PC-9 (cell line): Measurements from ENCODE around the gene YAP1. TPM values are rescaled to one million over a fixed set of nuclear protein-coding genes. Genes with fewer than 3 reads are reported as not detected.

Source experiments
- BruUV-seq: library from RNA; stranded (reverse); fragments of 400-500 nt; replicated peaks from 2 replicates; lab custom pipeline; 2021; lab: Mats Ljungman, UMichigan
- CTCF ChIA-PET: fragments of 300-600 bp; sonication (Branson Sonifier 250); formaldehyde crosslinking; loops from one replicate; lab custom pipeline; 2022; ENCODE audit warnings: antibody characterized with exemption; lab: Charles Lee
- POLR2A ChIA-PET: fragments of 300-600 bp; sonication (Branson Sonifier 250); formaldehyde crosslinking; loops from one replicate; lab custom pipeline; 2022; ENCODE audit warnings: antibody characterized with exemption; ENCODE audit not compliant: unreplicated experiment; lab: Charles Lee
- DNase-seq, 2 experiments: peaks; one replicate each; pipeline versions ENCODE4 v3.0.0 to v3.0.0-alpha.2; 2015 to 2022; ENCODE audit warnings: mixed read lengths in 1 of 2
- H2AFZ ChIP-seq: fragments of 200-600 bp; sonication (generic); 2 replicates; pipeline ENCODE4 v1.8.1; 2017; ENCODE audit warnings: antibody characterized with exemption
- H3F3A ChIP-seq: fragments of 200-600 bp; sonication (generic); 2 replicates; pipeline ENCODE4 v1.8.1; 2017; ENCODE audit warnings: antibody characterized with exemption, mild to moderate bottlenecking, low read depth; ENCODE audit not compliant: insufficient read depth
- H3K27ac ChIP-seq: fragments of 200-600 bp; sonication (generic); 2 replicates; pipeline ENCODE4 v1.6.1; 2016; ENCODE audit warnings: mixed run types
- H3K27me3 ChIP-seq: fragments of 200-600 bp; sonication (generic); 2 replicates; pipeline ENCODE4 v1.6.1; 2016; ENCODE audit warnings: low read depth, mixed run types; ENCODE audit not compliant: insufficient read depth
- H3K36me3 ChIP-seq: fragments of 200-600 bp; sonication (generic); 2 replicates; pipeline ENCODE4 v1.6.1; 2016; ENCODE audit warnings: low read depth, mixed run types
- H3K4me1 ChIP-seq: fragments of 200-600 bp; sonication (generic); replicated peaks from 2 replicates; pipeline ENCODE4 v1.6.1; 2016; ENCODE audit warnings: mixed run types; ENCODE audit not compliant: insufficient read depth
- H3K4me2 ChIP-seq: fragments of 200-600 bp; sonication (generic); 2 replicates; pipeline ENCODE4 v1.6.1; 2017; ENCODE audit warnings: mixed run types
- H3K4me3 ChIP-seq: fragments of 200-600 bp; sonication (generic); 2 replicates; pipeline ENCODE4 v1.6.1; 2016; ENCODE audit warnings: mixed run types
- H3K79me2 ChIP-seq: fragments of 200-600 bp; sonication (generic); 2 replicates; pipeline ENCODE4 v1.6.1; 2017; ENCODE audit warnings: low read depth, mixed run types
- H3K9me2 ChIP-seq: fragments of 200-600 bp; sonication (generic); 2 replicates; pipeline ENCODE4 v1.8.1; 2017; ENCODE audit warnings: mild to moderate bottlenecking; ENCODE audit not compliant: insufficient read depth
- H3K9me3 ChIP-seq: fragments of 200-600 bp; sonication (generic); 2 replicates; pipeline ENCODE4 v1.8.1; 2016; ENCODE audit warnings: low read depth; ENCODE audit not compliant: insufficient read depth
- H4K20me1 ChIP-seq: fragments of 200-600 bp; sonication (generic); 2 replicates; pipeline ENCODE4 v1.8.1; 2017; ENCODE audit not compliant: insufficient read depth
- CTCF ChIP-seq: fragments of 200-600 bp; sonication (generic); conservative IDR thresholded peaks from 2 replicates; pipeline ENCODE4 v1.6.1; 2017; ENCODE audit warnings: mixed run types, antibody characterized with exemption, mild to moderate bottlenecking, moderate library complexity
- EZH2 ChIP-seq: fragments of 200-600 bp; sonication (generic); IDR thresholded peaks from 2 replicates; pipeline ENCODE4 v1.8.0; 2017; ENCODE audit warnings: antibody characterized with exemption, low read depth
- intact Hi-C: fragments of 100-400 bp; cut with micrococcal nuclease; formaldehyde crosslinking; loops from one replicate; pipeline ENCODE4 v1.10.0; 2022; ENCODE audit not compliant: unreplicated experiment
- total RNA-seq: library from RNA; stranded (reverse); gene quantifications from 2 replicates; pipeline ENCODE4 v1.2.3, GENCODE V29; 2021

YAP1 gene
- total RNA-seq, 1 experiment from 2014 or later = 111 TPM

GRCh38 chr11:102151784-102152525 is 41.7 kb downstream of the YAP1 start:
- 0 out of 2 replicates have a peak, but pooled peaks cover 3% of the 10 kb centered on the region for H3K9me2 ChIP-seq
- H3K4me3 ChIP-seq = no peak overlapping the region
- BruUV-seq = no TSS peak
- ChIA-PET CTCF (no interaction called here), POLR2A (interaction anchor here (0.6 kb wide), 1 partner anchor 16 kb away, joined by 7 read pairs; no protein-coding TSS in a partner anchor)
- H3K27me3 ChIP-seq = no peaks in the 10 kb centered on the region
- H4K20me1 ChIP-seq = no peaks in the 10 kb centered on the region
- TF ChIP-seq EZH2 (no peak), CTCF (no peak)
- no peak overlapping the region for H2AFZ ChIP-seq
- H3K4me1 ChIP-seq = peaks cover 47% of the 10 kb centered on the region
- peaks cover 100% of the 10 kb centered on the region for H3K79me2 ChIP-seq
- no peak overlapping the region for H3K27ac ChIP-seq
- no peak for DNase-seq
- H3K36me3 ChIP-seq = peaks cover 32% of the 10 kb centered on the region
- intact Hi-C loops = no loop called here
- H3K9me3 ChIP-seq = peaks cover 12% of the 10 kb centered on the region; the same call in 1 of the 2 replicates
- H3F3A ChIP-seq = peaks cover 11% of the 10 kb centered on the region; the same call in 1 of the 2 replicates
- no peak overlapping the region for H3K4me2 ChIP-seq

- BruUV-seq = no TSS peak
- peaks cover 22% of the 10 kb centered on the region; the same call in 1 of the 2 replicates for H3F3A ChIP-seq
- no peak overlapping the region for H2AFZ ChIP-seq
- H3K4me2 ChIP-seq = no peak overlapping the region
- H4K20me1 ChIP-seq = no peaks in the 10 kb centered on the region
- no peaks in the 10 kb centered on the region for H3K27me3 ChIP-seq
- H3K79me2 ChIP-seq = peaks cover 100% of the 10 kb centered on the region
- peaks cover 28% of the 10 kb centered on the region for H3K36me3 ChIP-seq
- H3K4me3 ChIP-seq = 0 out of 2 replicates have a peak overlapping the region, but pooled peaks have one; percentile 5
- TF ChIP-seq EZH2 (no peak), CTCF (no peak)
- H3K27ac ChIP-seq = peak overlapping the region; percentile 28
- ChIA-PET CTCF (interaction anchor here (0.6 kb wide), 1 partner anchor 27 kb away, joined by 5 read pairs; no protein-coding TSS in a partner anchor), POLR2A (interaction anchor here (0.6 kb wide), 1 partner anchor 35 kb away, joined by 9 read pairs; no protein-coding TSS in a partner anchor)
- peaks cover 50% of the 10 kb centered on the region for H3K4me1 ChIP-seq
- H3K9me3 ChIP-seq = peaks cover 8% of the 10 kb centered on the region; the same call in 1 of the 2 replicates
- DNase-seq = no peak
- intact Hi-C loops = no loop called here
- H3K9me2 ChIP-seq = 0 out of 2 replicates have a peak, but pooled peaks cover 3% of the 10 kb centered on the region
Measured at GRCh38 chr11:102153082-102153481, 42.8 kb downstream of the YAP1 start.

GRCh38 chr11:102154806-102155205 is 44.6 kb downstream of the YAP1 start:
- H2AFZ ChIP-seq = no peak overlapping the region
- no TSS peak for BruUV-seq
- intact Hi-C loops = loop anchor here (5.0 kb wide), 2 partner anchors 43 to 112 kb away; partner anchors contain the start of gene YAP1
- no peaks in the 10 kb centered on the region for H4K20me1 ChIP-seq
- H3K4me2 ChIP-seq = no peak overlapping the region
- peaks cover 29% of the 10 kb centered on the region; the same call in 1 of the 2 replicates for H3F3A ChIP-seq
- no peak for TF ChIP-seq EZH2
- TF ChIP-seq CTCF = no peak
- ChIA-PET CTCF (no interaction called here), POLR2A (no interaction called here)
- H3K27me3 ChIP-seq = no peaks in the 10 kb centered on the region
- H3K27ac ChIP-seq = peak overlapping the region; percentile 28
- H3K9me2 ChIP-seq = 0 out of 2 replicates have a peak, but pooled peaks cover 3% of the 10 kb centered on the region
- peaks cover 64% of the 10 kb centered on the region for H3K4me1 ChIP-seq
- peaks cover 6% of the 10 kb centered on the region; the same call in 1 of the 2 replicates for H3K9me3 ChIP-seq
- no peak overlapping the region for H3K4me3 ChIP-seq
- H3K79me2 ChIP-seq = peaks cover 100% of the 10 kb centered on the region
- peaks cover 35% of the 10 kb centered on the region for H3K36me3 ChIP-seq
- peak in 1 of 2 experiments; percentile 67 for DNase-seq
